ENCODE data around the gene GSE1. TPM values are rescaled to one million over a fixed set of nuclear protein-coding genes. Genes with fewer than 3 reads are reported as not detected.
A peak's percentile ranks its signal among the peaks of the same experiment; 100 is the strongest.

GSE1 gene
- total and polyA plus RNA-seq, 9 of the 15 experiments (the other 6 are each of a cell fraction or from before 2014, with no cell fraction given) = 12.2 to 244 (median 57.9) TPM

DNA sequence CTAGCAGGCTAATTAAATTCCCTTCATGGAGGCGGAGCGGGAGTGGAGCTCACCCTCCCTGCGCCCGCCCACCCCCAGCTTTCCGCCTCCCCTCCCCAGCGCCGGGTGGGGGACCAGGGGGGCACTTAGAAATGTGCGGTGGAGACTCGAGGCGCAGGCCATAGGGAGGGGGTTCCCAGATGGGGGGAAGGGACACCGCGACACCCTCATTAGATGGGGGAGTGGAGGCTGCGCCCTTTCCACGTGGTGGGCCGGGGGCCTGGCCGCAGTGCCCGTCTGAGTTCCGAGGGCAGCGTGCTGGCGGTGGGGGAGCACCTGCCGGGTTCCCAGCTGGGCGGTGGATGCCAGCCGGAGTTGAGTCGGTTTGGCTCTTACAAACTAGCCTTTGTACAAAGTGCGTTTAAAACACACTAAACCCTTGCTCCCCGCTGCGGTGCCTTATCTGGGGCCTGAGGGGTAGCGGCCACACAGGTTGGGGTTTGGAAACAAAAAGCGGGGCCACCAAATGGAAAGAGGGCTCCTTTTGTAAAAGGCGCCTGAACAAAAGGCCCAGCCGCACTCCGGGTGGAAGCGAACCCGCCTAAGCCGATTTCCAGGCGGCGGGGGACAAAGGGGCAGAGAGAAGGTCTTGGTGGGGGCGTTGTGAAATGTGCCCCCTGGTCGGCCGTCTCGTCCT, 1.4 kb downstream of the GSE1 start (continued):
- TF ChIP-seq CXXC5 (CRISPR knock-in tag; IDR thresholded peaks at IDR 0.05) = no peak
- TF ChIP-seq TEAD4 (IDR thresholded peaks at IDR 0.05; ENCODE audit: low read length) = 0 out of 2 replicates have a peak, but pooled peaks have one; percentile 8
- TF ChIP-seq TEAD4 (CRISPR knock-in tag; IDR thresholded peaks at IDR 0.05; ENCODE audit: borderline replicate concordance) = no peak
- TF ChIP-seq, protein P1, sequence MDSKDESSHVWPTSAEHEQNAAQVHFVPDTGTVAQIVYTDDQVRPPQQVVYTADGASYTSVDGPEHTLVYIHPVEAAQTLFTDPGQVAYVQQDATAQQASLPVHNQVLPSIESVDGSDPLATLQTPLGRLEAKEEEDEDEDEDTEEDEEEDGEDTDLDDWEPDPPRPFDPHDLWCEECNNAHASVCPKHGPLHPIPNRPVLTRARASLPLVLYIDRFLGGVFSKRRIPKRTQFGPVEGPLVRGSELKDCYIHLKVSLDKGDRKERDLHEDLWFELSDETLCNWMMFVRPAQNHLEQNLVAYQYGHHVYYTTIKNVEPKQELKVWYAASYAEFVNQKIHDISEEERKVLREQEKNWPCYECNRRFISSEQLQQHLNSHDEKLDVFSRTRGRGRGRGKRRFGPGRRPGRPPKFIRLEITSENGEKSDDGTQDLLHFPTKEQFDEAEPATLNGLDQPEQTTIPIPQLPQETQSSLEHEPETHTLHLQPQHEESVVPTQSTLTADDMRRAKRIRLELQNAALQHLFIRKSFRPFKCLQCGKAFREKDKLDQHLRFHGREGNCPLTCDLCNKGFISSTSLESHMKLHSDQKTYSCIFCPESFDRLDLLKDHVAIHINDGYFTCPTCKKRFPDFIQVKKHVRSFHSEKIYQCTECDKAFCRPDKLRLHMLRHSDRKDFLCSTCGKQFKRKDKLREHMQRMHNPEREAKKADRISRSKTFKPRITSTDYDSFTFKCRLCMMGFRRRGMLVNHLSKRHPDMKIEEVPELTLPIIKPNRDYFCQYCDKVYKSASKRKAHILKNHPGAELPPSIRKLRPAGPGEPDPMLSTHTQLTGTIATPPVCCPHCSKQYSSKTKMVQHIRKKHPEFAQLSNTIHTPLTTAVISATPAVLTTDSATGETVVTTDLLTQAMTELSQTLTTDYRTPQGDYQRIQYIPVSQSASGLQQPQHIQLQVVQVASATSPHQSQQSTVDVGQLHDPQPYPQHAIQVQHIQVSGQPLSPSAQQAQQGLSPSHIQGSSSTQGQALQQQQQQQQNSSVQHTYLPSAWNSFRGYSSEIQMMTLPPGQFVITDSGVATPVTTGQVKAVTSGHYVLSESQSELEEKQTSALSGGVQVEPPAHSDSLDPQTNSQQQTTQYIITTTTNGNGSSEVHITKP (IDR thresholded peaks at IDR 0.05; ENCODE audit: partially characterized antibody) = no peak
- no peak for TF ChIP-seq ZNF12 (CRISPR knock-in tag; IDR thresholded peaks at IDR 0.05)
- TF ChIP-seq CHD1 (IDR thresholded peaks at IDR 0.05; ENCODE audit: low read length) = peak; percentile 15
- no peak for TF ChIP-seq ZNF449 (CRISPR knock-in tag; IDR thresholded peaks at IDR 0.05)
- TF ChIP-seq NR1H2 (CRISPR knock-in tag; IDR thresholded peaks at IDR 0.05) = no peak
- TF ChIP-seq CSDE1 (IDR thresholded peaks at IDR 0.05) = no peak
- peak in 1 of 2 experiments; percentile 55; a peak in 1 of 4 replicates for TF ChIP-seq HDAC1 (IDR thresholded peaks at IDR 0.05)
- no peak for TF ChIP-seq CREB3 (tag; conservative IDR thresholded peaks at IDR 0.05; ENCODE audit: low read depth)
- no peak for TF ChIP-seq SAFB2 (IDR thresholded peaks at IDR 0.05; ENCODE audit: borderline replicate concordance, low read depth, low read length, severe bottlenecking)
- TF ChIP-seq ZNF274 (IDR thresholded peaks at IDR 0.05; ENCODE audit: borderline replicate concordance, low read depth, low read length) = no peak
- TF ChIP-seq, protein P2, sequence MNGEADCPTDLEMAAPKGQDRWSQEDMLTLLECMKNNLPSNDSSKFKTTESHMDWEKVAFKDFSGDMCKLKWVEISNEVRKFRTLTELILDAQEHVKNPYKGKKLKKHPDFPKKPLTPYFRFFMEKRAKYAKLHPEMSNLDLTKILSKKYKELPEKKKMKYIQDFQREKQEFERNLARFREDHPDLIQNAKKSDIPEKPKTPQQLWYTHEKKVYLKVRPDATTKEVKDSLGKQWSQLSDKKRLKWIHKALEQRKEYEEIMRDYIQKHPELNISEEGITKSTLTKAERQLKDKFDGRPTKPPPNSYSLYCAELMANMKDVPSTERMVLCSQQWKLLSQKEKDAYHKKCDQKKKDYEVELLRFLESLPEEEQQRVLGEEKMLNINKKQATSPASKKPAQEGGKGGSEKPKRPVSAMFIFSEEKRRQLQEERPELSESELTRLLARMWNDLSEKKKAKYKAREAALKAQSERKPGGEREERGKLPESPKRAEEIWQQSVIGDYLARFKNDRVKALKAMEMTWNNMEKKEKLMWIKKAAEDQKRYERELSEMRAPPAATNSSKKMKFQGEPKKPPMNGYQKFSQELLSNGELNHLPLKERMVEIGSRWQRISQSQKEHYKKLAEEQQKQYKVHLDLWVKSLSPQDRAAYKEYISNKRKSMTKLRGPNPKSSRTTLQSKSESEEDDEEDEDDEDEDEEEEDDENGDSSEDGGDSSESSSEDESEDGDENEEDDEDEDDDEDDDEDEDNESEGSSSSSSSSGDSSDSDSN (IDR thresholded peaks at IDR 0.05; ENCODE audit: borderline replicate concordance in 1 of 2, low read depth in 2 of 2, low read length in 2 of 2) = no peak
- TF ChIP-seq, protein P3, sequence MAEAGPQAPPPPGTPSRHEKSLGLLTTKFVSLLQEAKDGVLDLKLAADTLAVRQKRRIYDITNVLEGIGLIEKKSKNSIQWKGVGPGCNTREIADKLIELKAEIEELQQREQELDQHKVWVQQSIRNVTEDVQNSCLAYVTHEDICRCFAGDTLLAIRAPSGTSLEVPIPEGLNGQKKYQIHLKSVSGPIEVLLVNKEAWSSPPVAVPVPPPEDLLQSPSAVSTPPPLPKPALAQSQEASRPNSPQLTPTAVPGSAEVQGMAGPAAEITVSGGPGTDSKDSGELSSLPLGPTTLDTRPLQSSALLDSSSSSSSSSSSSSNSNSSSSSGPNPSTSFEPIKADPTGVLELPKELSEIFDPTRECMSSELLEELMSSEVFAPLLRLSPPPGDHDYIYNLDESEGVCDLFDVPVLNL (CRISPR knock-in tag; IDR thresholded peaks at IDR 0.05; ENCODE audit: low read depth) = peak; percentile 63; the same call in 1 of the 2 replicates
- peak; percentile 45 for TF ChIP-seq POLR2G (IDR thresholded peaks at IDR 0.05; ENCODE audit: low read depth, low read length)
